WTC11 (cell line): ENCODE data around the gene OCA2. TPM values are rescaled to one million over a fixed set of nuclear protein-coding genes. Genes with fewer than 3 reads are reported as not detected.
A peak's percentile ranks its signal among the peaks of the same experiment; 100 is the strongest.

Source experiments
- ATAC-seq: fragments of 200-7000 bp; cut with Tn5 transposase; 2 replicates; pipeline ENCODE4 v1.10.0; 2021; ENCODE audit warnings: mild to moderate bottlenecking, moderate library complexity
- CTCF ChIA-PET: fragments of 300-600 bp; sonication (Branson Sonifier 250); formaldehyde crosslinking; loops from one replicate; lab custom pipeline; 2021; ENCODE audit warnings: antibody characterized with exemption; lab: Charles Lee
- POLR2A ChIA-PET: fragments of 350-600 bp; sonication (Branson Sonifier 250); formaldehyde crosslinking; loops from one replicate; lab custom pipeline; 2021; ENCODE audit warnings: antibody characterized with exemption; lab: Charles Lee
- DNase-seq: peaks from one replicate; pipeline ENCODE4 v3.0.0; 2021; ENCODE audit warnings: low spot score
- H3K27ac Mint-ChIP-seq: 2 replicates; pipeline ENCODE4 v1.8.0; 2021; ENCODE audit warnings: mixed read lengths
- H3K27me3 Mint-ChIP-seq: 2 replicates; pipeline ENCODE4 v1.8.0; 2021; ENCODE audit warnings: low read depth, mild to moderate bottlenecking, moderate library complexity, mixed read lengths
- H3K36me3 Mint-ChIP-seq: 2 replicates; pipeline ENCODE4 v1.8.0; 2021; ENCODE audit warnings: mixed read lengths
- H3K4me1 Mint-ChIP-seq: 2 replicates; pipeline ENCODE4 v1.8.0; 2022; ENCODE audit warnings: mixed read lengths
- H3K4me3 Mint-ChIP-seq: 2 replicates; pipeline ENCODE4 v1.8.0; 2021; ENCODE audit warnings: mild to moderate bottlenecking, moderate library complexity, mixed read lengths
- H3K9me3 Mint-ChIP-seq: 2 replicates; pipeline ENCODE4 v1.8.0; 2021; ENCODE audit warnings: mixed read lengths
- FOXK1 ChIP-seq: sonication (generic); formaldehyde crosslinking; IDR thresholded peaks from 2 replicates; pipeline ENCODE4 v1.8.0; 2022; ENCODE audit warnings: mild to moderate bottlenecking, moderate library complexity, missing genetic modification reagents
- GABPB1 ChIP-seq: sonication (generic); formaldehyde crosslinking; IDR thresholded peaks from 2 replicates; pipeline ENCODE4 v1.8.1; 2023; ENCODE audit warnings: mild to moderate bottlenecking, missing genetic modification reagents
- GTF2I ChIP-seq: fragments of 250-450 bp; sonication (Bioruptor Pico); conservative IDR thresholded peaks from 2 replicates; pipeline ENCODE4 v1.4.0; 2021; ENCODE audit warnings: mild to moderate bottlenecking
- NR1H2 ChIP-seq: sonication (generic); formaldehyde crosslinking; IDR thresholded peaks from 2 replicates; pipeline ENCODE4 v1.9.0; 2021; ENCODE audit warnings: mild to moderate bottlenecking, moderate library complexity, missing genetic modification reagents
- TCF7 ChIP-seq: sonication (generic); formaldehyde crosslinking; IDR thresholded peaks from 2 replicates; pipeline ENCODE4 v1.8.0; 2022; ENCODE audit warnings: mild to moderate bottlenecking, low read depth, missing genetic modification reagents, moderate library complexity
- TEAD1 ChIP-seq: sonication (generic); formaldehyde crosslinking; IDR thresholded peaks from 2 replicates; pipeline ENCODE4 v1.8.0; 2022; ENCODE audit warnings: mild to moderate bottlenecking, missing genetic modification reagents
- USF2 ChIP-seq: sonication (generic); formaldehyde crosslinking; IDR thresholded peaks from 2 replicates; pipeline ENCODE4 v1.8.1; 2023; ENCODE audit warnings: mild to moderate bottlenecking, missing genetic modification reagents, moderate library complexity
- ZMAT4 ChIP-seq: fragments of 250-450 bp; sonication (Bioruptor Pico); IDR thresholded peaks from 2 replicates; pipeline ENCODE4 v1.9.0; 2021; ENCODE audit warnings: mild to moderate bottlenecking
- ZNF121 ChIP-seq: sonication (generic); formaldehyde crosslinking; IDR thresholded peaks from 2 replicates; pipeline ENCODE4 v1.8.0; 2023; ENCODE audit warnings: missing genetic modification reagents
- ZNF138 ChIP-seq: sonication (generic); formaldehyde crosslinking; conservative IDR thresholded peaks from 2 replicates; pipeline ENCODE4 v1.8.1; 2022; ENCODE audit warnings: mild to moderate bottlenecking, moderate library complexity, missing genetic modification reagents
- ZNF232 ChIP-seq: sonication (generic); formaldehyde crosslinking; IDR thresholded peaks from 2 replicates; pipeline ENCODE4 v1.8.0; 2022; ENCODE audit warnings: mild to moderate bottlenecking, missing genetic modification reagents
- ZNF263 ChIP-seq: sonication (generic); formaldehyde crosslinking; IDR thresholded peaks from 2 replicates; pipeline ENCODE4 v1.8.1; 2022; ENCODE audit warnings: low read depth, mild to moderate bottlenecking, moderate library complexity, missing genetic modification reagents
- ZNF396 ChIP-seq: fragments of 250-450 bp; sonication (Bioruptor Pico); IDR thresholded peaks from 2 replicates; pipeline ENCODE4 v1.8.0; 2021; ENCODE audit warnings: mild to moderate bottlenecking, moderate library complexity, borderline replicate concordance
- total RNA-seq: library from RNA; stranded (reverse); gene quantifications from 3 replicates; pipeline ENCODE4 v1.2.3, GENCODE V29; 2021
- TF ChIP-seq, protein P1 (sequence below): sonication (generic); formaldehyde crosslinking; IDR thresholded peaks from 2 replicates; pipeline ENCODE4 v1.8.0; 2022; ENCODE audit warnings: mild to moderate bottlenecking, missing genetic modification reagents
- TF ChIP-seq, protein P2 (sequence below): sonication (generic); formaldehyde crosslinking; IDR thresholded peaks from 2 replicates; pipeline ENCODE4 v1.8.1; 2022; ENCODE audit warnings: missing genetic modification reagents, borderline replicate concordance
- TF ChIP-seq, protein P3 (sequence below): sonication (generic); formaldehyde crosslinking; IDR thresholded peaks from 2 replicates; pipeline ENCODE4 v1.8.0; 2023; ENCODE audit warnings: mild to moderate bottlenecking, missing genetic modification reagents
- TF ChIP-seq, protein P4 (sequence below): sonication (generic); formaldehyde crosslinking; conservative IDR thresholded peaks from 2 replicates; pipeline ENCODE4 v1.8.1; 2022; ENCODE audit warnings: mild to moderate bottlenecking, missing genetic modification reagents

The OCA2 gene
- total RNA-seq, 1 experiment from 2014 or later = 0.39 TPM

DNA sequence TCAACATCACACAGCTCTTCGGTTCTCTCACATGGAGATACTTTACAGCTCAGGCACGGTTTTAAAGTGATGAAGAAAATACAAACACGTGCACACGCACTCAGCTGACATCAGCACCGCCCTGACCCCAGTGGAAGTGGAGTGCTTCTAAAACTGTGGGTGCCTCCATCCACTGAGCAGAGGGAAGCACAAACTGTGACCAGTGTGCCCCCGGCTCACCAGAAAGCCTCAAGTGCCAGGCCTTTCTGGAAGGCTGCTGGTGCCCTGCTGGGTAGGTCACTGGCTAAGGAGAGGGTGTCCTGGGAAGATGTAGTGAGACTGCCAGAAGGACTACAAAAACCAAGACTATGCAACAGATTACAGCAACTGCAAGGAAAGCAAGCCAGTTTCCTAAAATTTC lies 78.5 kb downstream of the OCA2 start:
- H3K4me3 Mint-ChIP-seq = no peak overlapping the region

DNA sequence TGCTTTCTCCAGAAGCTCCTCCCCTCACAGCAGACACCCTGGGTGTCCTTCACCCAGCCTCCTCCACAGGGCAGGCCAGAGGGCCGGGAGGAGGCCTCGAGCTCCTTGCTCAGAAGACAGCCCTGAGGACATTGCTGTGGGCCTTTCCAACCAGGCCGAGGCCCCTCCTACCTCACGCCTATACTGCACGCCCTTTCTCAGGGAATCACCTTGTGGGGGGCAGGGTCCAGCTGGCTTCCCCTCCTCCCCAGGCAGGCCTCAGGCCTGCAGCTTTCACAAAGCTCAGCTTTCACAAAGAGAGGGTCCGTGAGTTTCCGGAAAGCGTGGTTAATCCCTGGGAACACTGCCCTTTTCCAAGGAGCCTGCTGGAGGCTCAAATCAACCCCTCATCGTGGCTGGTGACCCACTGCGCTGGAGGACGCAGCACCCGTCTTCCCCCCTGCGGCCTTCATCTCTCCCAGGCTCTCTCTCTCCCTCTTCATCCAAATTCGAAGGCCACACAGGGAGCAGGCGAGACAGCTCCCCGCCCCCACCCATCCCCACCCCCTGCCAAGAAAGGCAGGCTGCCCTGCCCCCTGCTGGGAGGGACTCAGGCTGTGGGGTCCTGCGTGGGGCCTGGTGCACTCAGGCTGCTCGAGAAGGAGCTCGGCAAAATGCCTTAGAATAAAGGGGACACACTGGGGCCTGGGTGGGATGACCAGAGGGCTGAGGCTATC lies 79.4 kb downstream of the OCA2 start:
- Mint-ChIP-seq H3K36me3 (no peaks in the 10 kb centered on the region), H3K27me3 (peaks cover 5% of the 10 kb centered on the region), H3K9me3 (no peaks in the 10 kb centered on the region), H3K4me3 (no peak overlapping the region), H3K4me1 (peaks cover 25% of the 10 kb centered on the region), H3K27ac (no peak overlapping the region)
- CTCF ChIA-PET = interaction anchor here (0.7 to 3.9 kb wide), 8 partner anchors 11 to 710 kb away, joined by 3 to 38 read pairs (median 7); no protein-coding TSS in a partner anchor
- POLR2A ChIA-PET = no interaction called here
- DNase-seq (no peak), ATAC-seq (peak; percentile 60)
- no peak for TF ChIP-seq ZNF263
- TF ChIP-seq, protein P1, sequence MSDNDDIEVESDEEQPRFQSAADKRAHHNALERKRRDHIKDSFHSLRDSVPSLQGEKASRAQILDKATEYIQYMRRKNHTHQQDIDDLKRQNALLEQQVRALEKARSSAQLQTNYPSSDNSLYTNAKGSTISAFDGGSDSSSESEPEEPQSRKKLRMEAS (CRISPR knock-in tag) = peak; percentile 32; the same call in 1 of the 2 replicates

More for the DNA sequence above, 78.5 kb downstream of the OCA2 start:
- no peaks in the 10 kb centered on the region for H3K9me3 Mint-ChIP-seq
- no peak overlapping the region for H3K27ac Mint-ChIP-seq
- ATAC-seq (no peak), DNase-seq (no peak)
- ChIA-PET CTCF (interaction anchor here (0.7 to 3.9 kb wide), 16 partner anchors 10 to 783 kb away, joined by 3 to 38 read pairs (median 7); no protein-coding TSS in a partner anchor), POLR2A (no interaction called here)
- peaks cover 5% of the 10 kb centered on the region for H3K27me3 Mint-ChIP-seq
- H3K4me1 Mint-ChIP-seq = peaks cover 25% of the 10 kb centered on the region
- no peaks in the 10 kb centered on the region for H3K36me3 Mint-ChIP-seq
- TF ChIP-seq GABPB1 (CRISPR knock-in tag) (no peak), TEAD1 (CRISPR knock-in tag) (no peak), FOXK1 (no peak), ZNF138 (CRISPR knock-in tag) (no peak), ZNF396 (CRISPR knock-in tag) (no peak), ZNF121 (no peak), TCF7 (no peak), NR1H2 (CRISPR knock-in tag) (no peak), GTF2I (no peak)
- TF ChIP-seq, protein P2, sequence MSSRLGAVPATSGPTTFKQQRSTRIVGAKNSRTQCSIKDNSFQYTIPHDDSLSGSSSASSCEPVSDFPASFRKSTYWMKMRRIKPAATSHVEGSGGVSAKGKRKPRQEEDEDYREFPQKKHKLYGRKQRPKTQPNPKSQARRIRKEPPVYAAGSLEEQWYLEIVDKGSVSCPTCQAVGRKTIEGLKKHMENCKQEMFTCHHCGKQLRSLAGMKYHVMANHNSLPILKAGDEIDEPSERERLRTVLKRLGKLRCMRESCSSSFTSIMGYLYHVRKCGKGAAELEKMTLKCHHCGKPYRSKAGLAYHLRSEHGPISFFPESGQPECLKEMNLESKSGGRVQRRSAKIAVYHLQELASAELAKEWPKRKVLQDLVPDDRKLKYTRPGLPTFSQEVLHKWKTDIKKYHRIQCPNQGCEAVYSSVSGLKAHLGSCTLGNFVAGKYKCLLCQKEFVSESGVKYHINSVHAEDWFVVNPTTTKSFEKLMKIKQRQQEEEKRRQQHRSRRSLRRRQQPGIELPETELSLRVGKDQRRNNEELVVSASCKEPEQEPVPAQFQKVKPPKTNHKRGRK (CRISPR knock-in tag) = no peak

DNA sequence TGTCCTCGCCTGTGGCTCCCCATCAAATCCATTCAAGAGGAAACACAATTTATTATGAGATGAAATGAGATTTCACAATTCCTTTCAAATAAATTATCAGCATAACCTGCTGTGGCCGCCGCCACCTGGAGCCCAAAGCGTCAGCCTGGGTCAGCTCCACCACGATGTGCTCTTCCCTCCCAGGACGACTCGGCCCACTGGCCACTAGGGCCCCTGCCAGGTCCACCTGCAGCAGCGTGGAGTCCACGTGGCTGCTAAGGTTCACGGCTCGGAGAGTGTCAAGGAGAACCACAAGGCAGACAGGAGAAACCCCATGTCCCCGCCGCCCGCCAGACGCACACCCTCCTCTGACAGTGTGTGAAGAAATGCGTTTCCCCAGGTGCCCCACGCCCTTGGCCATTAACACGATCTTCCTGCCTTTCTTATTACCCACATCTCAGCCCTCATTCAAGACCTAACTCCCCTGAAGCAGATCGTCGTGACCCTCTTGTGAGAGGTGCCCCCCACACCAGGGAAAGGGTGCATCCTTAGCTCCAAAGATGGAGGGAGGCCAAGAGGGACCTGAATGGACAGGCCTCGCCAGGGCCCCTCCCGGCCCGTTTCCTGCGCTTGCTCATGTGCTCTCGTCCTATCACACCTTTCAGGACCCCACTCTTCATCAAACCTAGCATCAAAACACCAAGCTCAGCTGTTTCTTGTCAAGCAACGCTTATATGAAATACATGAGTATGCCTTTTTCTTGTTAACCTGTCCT lies 80.6 kb downstream of the OCA2 start:
- no peak for ATAC-seq
- Mint-ChIP-seq H3K4me1 (peaks cover 25% of the 10 kb centered on the region), H3K9me3 (no peaks in the 10 kb centered on the region), H3K4me3 (no peak overlapping the region), H3K27me3 (peaks cover 5% of the 10 kb centered on the region), H3K36me3 (no peaks in the 10 kb centered on the region), H3K27ac (no peak overlapping the region)
- no peak for DNase-seq
- ChIA-PET CTCF (interaction anchor here (1.2 to 1.8 kb wide), 2 partner anchors 16 to 959 kb away, joined by 3 to 7 read pairs; no protein-coding TSS in a partner anchor), POLR2A (no interaction called here)
- TF ChIP-seq ZMAT4 (CRISPR knock-in tag) = no peak
- TF ChIP-seq USF2 (CRISPR knock-in tag) = no peak
- TF ChIP-seq ZNF232 (CRISPR knock-in tag) = no peak
- TF ChIP-seq, protein P3, sequence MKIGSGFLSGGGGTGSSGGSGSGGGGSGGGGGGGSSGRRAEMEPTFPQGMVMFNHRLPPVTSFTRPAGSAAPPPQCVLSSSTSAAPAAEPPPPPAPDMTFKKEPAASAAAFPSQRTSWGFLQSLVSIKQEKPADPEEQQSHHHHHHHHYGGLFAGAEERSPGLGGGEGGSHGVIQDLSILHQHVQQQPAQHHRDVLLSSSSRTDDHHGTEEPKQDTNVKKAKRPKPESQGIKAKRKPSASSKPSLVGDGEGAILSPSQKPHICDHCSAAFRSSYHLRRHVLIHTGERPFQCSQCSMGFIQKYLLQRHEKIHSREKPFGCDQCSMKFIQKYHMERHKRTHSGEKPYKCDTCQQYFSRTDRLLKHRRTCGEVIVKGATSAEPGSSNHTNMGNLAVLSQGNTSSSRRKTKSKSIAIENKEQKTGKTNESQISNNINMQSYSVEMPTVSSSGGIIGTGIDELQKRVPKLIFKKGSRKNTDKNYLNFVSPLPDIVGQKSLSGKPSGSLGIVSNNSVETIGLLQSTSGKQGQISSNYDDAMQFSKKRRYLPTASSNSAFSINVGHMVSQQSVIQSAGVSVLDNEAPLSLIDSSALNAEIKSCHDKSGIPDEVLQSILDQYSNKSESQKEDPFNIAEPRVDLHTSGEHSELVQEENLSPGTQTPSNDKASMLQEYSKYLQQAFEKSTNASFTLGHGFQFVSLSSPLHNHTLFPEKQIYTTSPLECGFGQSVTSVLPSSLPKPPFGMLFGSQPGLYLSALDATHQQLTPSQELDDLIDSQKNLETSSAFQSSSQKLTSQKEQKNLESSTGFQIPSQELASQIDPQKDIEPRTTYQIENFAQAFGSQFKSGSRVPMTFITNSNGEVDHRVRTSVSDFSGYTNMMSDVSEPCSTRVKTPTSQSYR (CRISPR knock-in tag) = no peak
- TF ChIP-seq, protein P4, sequence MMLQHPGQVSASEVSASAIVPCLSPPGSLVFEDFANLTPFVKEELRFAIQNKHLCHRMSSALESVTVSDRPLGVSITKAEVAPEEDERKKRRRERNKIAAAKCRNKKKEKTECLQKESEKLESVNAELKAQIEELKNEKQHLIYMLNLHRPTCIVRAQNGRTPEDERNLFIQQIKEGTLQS (CRISPR knock-in tag) = no peak
